HL-60/S4 treated with retinoic acid at 250 ng/mL for 4 days and 3 days (cell line): ENCODE results near the gene PTMS.

ENCODE experiments used
- in situ Hi-C: fragments of 300-500 bp; cut with MboI; formaldehyde crosslinking; loops from 2 replicates; pipeline ENCODE4 v1.7.0; 2022; ENCODE audit warnings: low sequenced_read_pairs

PTMS gene

DNA sequence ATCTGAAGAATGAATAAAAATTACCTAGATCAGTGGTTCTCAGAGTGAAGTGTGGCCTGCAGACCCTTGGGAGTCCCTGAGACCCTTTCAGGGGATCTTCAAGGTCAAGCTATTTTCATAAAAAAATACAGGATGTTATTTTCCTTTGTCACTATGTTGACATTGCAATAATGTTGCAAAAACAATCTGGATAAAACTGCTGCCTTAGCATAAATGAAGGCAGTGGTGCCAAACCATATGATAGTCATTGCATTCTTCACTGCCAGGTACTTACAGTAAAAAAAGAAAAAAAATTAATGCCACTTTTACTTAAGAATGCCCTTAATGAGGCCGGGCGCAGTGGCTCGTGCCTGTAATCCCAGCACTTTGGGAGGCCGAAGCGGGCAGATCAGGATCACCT is 21.1 kb downstream of the PTMS start:
- in situ Hi-C loops, result no loop called here

DNA sequence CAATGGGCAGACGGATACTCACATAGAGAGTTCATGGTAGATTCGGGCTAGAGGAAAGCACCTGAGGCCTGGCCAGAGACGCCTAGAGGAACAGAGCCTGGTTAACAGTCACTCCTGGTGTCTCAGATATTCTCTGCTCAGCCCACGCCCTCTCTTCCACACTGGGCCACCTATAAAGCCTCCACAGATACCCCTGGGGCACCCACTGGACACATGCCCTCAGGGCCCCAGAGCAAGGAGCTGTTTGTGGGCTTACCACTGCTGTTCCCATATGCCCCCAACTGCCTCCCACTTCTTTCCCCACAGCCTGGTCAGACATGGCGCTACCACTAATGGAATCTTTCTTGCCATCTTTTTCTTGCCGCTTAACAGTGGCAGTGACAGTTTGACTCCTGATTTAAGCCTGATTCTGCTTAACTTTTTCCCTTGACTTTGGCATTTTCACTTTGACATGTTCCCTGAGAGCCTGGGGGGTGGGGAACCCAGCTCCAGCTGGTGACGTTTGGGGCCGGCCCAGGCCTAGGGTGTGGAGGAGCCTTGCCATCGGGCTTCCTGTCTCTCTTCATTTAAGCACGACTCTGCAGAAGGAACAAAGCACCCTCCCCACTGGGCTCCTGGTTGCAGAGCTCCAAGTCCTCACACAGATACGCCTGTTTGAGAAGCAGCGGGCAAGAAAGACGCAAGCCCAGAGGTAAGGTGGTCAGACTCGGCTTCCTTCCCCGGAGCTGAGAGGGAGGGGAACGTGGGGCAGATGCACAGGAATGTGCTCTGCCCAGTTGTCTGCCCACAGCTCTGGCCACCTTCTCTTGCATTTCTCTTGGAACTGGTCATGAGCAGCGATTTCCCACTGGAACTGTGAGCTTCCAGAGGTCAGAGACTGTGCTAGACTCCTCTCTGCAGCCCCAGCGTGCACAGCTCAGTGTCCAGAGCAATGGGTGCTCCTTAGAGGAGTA is 23.1 kb downstream of the PTMS start, which contains the start of gene CD4:
Gene CD4 (plus strand): TSS at position 557 of the 953 bp plus-strand sequence. CDS start 10,611 bp downstream, outside the sequence.
- in situ Hi-C loops, result no loop called here

DNA sequence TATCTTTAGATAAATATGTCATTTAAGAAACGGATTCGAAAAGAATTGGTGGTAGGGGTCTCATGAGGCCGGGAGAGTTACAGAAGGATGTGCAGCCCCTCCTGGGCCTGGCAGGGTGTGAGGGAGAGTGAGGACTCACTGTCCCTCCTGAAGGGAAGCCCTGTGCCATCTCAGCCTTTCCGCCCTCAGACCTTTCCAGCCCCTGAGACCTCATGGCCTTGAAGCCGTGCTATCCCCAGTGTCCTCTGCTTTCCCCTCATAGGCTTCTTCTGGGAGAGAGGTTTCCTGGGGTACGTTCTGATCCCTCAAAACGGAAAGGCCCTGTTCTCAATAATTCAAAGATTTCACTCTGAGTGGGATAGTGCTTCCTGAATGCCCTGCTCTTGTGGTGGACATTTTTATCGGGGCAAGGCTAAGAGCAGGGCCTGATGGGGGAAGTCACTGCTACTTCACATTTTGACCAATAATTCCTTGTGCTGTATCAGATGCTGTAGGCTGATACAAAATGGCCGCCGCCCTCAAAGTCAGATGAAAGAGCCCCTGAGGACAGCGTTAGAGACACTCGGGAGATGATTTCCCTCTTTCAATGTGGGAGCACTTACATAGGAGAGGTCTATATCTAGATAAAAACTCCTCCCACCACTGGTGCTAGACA is 24.5 kb downstream of the PTMS start:
- in situ Hi-C loops, result no loop called here

GRCh38 chr12:6791931-6792520 is 25.9 kb downstream of the PTMS start:
- in situ Hi-C loops, result no loop called here

DNA sequence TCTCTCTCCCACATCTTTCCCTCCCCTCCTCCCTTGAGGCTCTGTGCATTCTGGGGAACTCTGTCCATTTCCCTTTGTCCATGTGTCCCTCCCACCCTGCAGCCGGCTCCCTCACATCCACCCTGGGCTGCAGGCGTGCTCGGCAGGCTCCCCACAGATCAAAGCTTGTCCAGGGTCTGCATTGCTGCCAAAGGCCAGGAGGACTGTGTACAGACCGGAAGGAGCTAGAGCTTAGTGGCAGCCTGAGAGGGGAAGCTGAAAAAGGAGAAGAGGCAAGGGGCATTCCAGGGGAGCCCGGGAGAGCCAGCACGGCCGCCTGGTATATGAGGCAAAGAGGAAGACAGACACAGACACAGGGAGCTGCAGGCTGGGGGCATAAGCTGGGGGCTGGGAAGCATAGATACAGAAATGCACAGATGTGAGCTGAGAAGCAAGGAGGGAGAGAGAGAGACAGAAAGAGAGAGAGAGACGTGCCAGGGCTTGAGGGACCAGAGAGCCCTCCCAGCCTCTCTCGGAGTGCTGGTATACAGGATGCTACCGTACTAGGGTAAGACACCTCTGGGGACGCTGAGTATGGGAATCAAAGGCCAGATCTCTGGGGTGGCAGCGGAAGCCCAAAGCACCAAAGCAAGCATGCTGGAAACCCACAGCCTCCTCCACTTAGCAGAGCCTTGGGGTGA is 26.5 kb downstream of the PTMS start:
- in situ Hi-C loops, result no loop called here

GRCh38 chr12:6795088-6795487 is 28.9 kb downstream of the PTMS start:
- in situ Hi-C loops, result no loop called here

- in situ Hi-C loops, result no loop called here
These were observed 30.4 kb downstream of the PTMS start for GRCh38 chr12:6796576-6796975.

GRCh38 chr12:6799147-6799546 is 33.0 kb downstream of the PTMS start:
- in situ Hi-C loops, result no loop called here

- in situ Hi-C loops, result no loop called here
These were observed 41.0 kb downstream of the PTMS start for GRCh38 chr12:6807170-6807569.

- in situ Hi-C loops, result no loop called here
These were observed 42.9 kb downstream of the PTMS start for GRCh38 chr12:6809056-6809455.

GRCh38 chr12:6810758-6811157 is 44.6 kb downstream of the PTMS start:
- in situ Hi-C loops, result no loop called here

GRCh38 chr12:6813363-6813762 is 47.2 kb downstream of the PTMS start:
- in situ Hi-C loops, result no loop called here

GRCh38 chr12:6816598-6816997 is 50.4 kb downstream of the PTMS start:
- in situ Hi-C loops, result no loop called here

DNA sequence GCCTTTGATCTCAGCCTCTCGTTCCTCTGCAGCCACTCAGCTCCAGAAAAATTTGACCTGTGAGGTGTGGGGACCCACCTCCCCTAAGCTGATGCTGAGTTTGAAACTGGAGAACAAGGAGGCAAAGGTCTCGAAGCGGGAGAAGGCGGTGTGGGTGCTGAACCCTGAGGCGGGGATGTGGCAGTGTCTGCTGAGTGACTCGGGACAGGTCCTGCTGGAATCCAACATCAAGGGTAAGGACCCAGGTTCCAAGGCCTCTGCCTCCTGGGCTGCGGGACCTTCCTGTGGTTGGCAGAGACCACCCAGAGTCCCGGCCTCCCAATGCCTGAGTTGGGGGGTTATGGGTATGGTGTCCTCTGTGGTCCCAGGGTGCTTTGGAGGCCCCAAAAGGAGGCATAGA is 50.9 kb downstream of the PTMS start:
- in situ Hi-C loops, result no loop called here

- in situ Hi-C loops, result no loop called here
These were observed 51.5 kb downstream of the PTMS start for GRCh38 chr12:6817662-6818157.

- in situ Hi-C loops, result no loop called here
These were observed 52.1 kb downstream of the PTMS start for GRCh38 chr12:6818222-6818621.

GRCh38 chr12:6818645-6819044 is 52.5 kb downstream of the PTMS start:
- in situ Hi-C loops, result no loop called here

DNA sequence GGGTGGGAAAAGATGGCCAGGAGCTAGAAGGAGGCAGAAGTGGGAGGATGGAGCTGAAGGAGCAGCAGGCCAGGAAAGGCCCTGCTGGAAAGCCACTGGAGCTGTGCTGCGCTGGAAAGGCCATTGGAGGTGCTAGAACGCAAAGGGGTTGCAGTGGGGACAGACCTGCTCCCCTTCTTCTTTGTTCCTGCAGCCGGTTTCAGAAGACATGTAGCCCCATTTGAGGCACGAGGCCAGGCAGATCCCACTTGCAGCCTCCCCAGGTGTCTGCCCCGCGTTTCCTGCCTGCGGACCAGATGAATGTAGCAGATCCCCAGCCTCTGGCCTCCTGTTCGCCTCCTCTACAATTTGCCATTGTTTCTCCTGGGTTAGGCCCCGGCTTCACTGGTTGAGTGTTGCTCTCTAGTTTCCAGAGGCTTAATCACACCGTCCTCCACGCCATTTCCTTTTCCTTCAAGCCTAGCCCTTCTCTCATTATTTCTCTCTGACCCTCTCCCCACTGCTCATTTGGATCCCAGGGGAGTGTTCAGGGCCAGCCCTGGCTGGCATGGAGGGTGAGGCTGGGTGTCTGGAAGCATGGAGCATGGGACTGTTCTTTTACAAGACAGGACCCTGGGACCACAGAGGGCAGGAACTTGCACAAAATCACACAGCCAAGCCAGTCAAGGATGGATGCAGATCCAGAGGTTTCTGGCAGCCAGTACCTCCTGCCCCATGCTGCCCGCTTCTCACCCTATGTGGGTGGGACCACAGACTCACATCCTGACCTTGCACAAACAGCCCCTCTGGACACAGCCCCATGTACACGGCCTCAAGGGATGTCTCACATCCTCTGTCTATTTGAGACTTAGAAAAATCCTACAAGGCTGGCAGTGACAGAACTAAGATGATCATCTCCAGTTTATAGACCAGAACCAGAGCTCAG is 53.2 kb downstream of the PTMS start:
- in situ Hi-C loops, result loop anchor here (10.0 kb wide), 1 partner anchor 205 kb away; no protein-coding TSS in a partner anchor

DNA sequence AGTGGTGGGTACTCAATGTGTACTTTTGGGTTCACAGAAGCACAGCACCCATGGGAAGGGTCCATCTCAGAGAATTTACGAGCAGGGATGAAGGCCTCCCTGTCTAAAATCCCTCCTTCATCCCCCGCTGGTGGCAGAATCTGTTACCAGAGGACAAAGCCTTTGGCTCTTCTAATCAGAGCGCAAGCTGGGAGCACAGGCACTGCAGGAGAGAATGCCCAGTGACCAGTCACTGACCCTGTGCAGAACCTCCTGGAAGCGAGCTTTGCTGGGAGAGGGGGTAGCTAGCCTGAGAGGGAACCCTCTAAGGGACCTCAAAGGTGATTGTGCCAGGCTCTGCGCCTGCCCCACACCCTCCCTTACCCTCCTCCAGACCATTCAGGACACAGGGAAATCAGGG is 54.0 kb downstream of the PTMS start:
- in situ Hi-C loops, result loop anchor here (10.0 kb wide), 1 partner anchor 205 kb away; no protein-coding TSS in a partner anchor
